Testis (tissue), 3 donors: ENCODE results near the gene PTGFR. TPM values are rescaled to one million over a fixed set of nuclear protein-coding genes. Genes with fewer than 3 reads are reported as not detected.

Experiments
- DNase-seq: peaks from one replicate; pipeline ENCODE4 v3.0.0-alpha.2; 2019
- H3K27ac ChIP-seq, 2 donors: fragments of 200-600 bp; sonication (generic); one replicate each; pipeline ENCODE4 v1.5.1; 2019
- H3K27me3 ChIP-seq: fragments of 200-600 bp; sonication (generic); one replicate; pipeline ENCODE4 v1.5.1; 2019
- H3K36me3 ChIP-seq: fragments of 200-600 bp; sonication (generic); one replicate; pipeline ENCODE4 v1.5.1; 2017; ENCODE audit warnings: low read depth; ENCODE audit errors: missing control alignments
- H3K4me1 ChIP-seq: fragments of 200-600 bp; sonication (generic); one replicate; pipeline ENCODE4 v1.5.1; 2019
- H3K4me3 ChIP-seq, 2 donors: fragments of 200-600 bp; sonication (generic); one replicate each; pipeline ENCODE4 v1.5.1; 2017 to 2019
- H3K9me3 ChIP-seq: fragments of 200-600 bp; sonication (generic); one replicate; pipeline ENCODE4 v1.5.1; 2017
- CTCF ChIP-seq, 3 experiments: fragments of 450-650 bp in 2 of 3; fragments of 200-600 bp in 1 of 3; sonication (generic) in 1 of 3; IDR thresholded peaks; one replicate each; pipeline ENCODE4 v1.5.1; 2016 to 2019; ENCODE audit warnings: antibody characterized with exemption in 3 of 3, mild to moderate bottlenecking in 2 of 3, moderate library complexity in 1 of 3
- POLR2A ChIP-seq: fragments of 450-650 bp; IDR thresholded peaks from one replicate; pipeline ENCODE4 v1.6.1; 2017; ENCODE audit warnings: antibody characterized with exemption, mild to moderate bottlenecking, moderate library complexity
- WGBS, 2 donors: methylation state at CpG; one replicate each; pipeline ENCODE4 v1.1.5; 2018; 5-methylcytosine and 5-hydroxymethylcytosine counted together
- intact Hi-C: fragments of 100-400 bp; cut with DNase I; formaldehyde crosslinking; loops from one replicate; pipeline ENCODE4 v1.15.1; 2023; ENCODE audit warnings: low total_unique reads
- polyA plus RNA-seq: library from polyadenylated mRNA; stranded (reverse); fragments of 350-450 nt; fragmentation: Illumina TruSeq; extraction: RNeasy Lipid Tissue Mini Kit (QIAGEN cat#74804); gene quantifications from one replicate; pipeline ENCODE4 v1.2.3, GENCODE V29; 2014; ENCODE audit warnings: low read depth, low replicate concordance; ENCODE audit not compliant: insufficient read depth
- total RNA-seq, 2 donors: library from RNA; depleted of rRNA; stranded (reverse); fragments of >200 nt; gene quantifications; one replicate each; pipeline ENCODE4 v1.2.3, GENCODE V29; 2016

The PTGFR gene
- total and polyA plus RNA-seq, 3 donors from 2014 or later: 0.50 to 2.9 (median 0.79) TPM

- Histone ChIP-seq H3K4me3 (no peak overlapping the region), H3K36me3 (no peaks in the 10 kb centered on the region), H3K27me3 (no peaks in the 10 kb centered on the region), H3K4me1 (no peaks in the 10 kb centered on the region), H3K27ac (no peak overlapping the region), H3K9me3 (no peaks in the 10 kb centered on the region)
- intact Hi-C loops: no loop called here
- DNase-seq: no peak
- TF ChIP-seq POLR2A (no peak), CTCF (IDR thresholded peaks at IDR 0.05) (no peak)
Observed at GRCh38 chr1:78501203-78501602, 10.4 kb downstream of the PTGFR start.

GRCh38 chr1:78511334-78511733, 20.6 kb downstream of the PTGFR start:
- no peak for TF ChIP-seq CTCF (IDR thresholded peaks at IDR 0.05)
- TF ChIP-seq POLR2A: no peak
- intact Hi-C loops: no loop called here
- 83 to 87% methylated on average over 3 of the region's 3 CpGs for WGBS, 2 donors

GRCh38 chr1:78516716-78517115, 25.9 kb downstream of the PTGFR start:
- intact Hi-C loops: no loop called here
- Histone ChIP-seq H3K4me1 (no peaks in the 10 kb centered on the region), H3K27me3 (no peaks in the 10 kb centered on the region), H3K27ac (no peak overlapping the region), H3K36me3 (no peaks in the 10 kb centered on the region), H3K9me3 (no peaks in the 10 kb centered on the region), H3K4me3 (no peak overlapping the region)
- no peak for DNase-seq
- TF ChIP-seq CTCF (IDR thresholded peaks at IDR 0.05): no peak
- TF ChIP-seq POLR2A: no peak
- 67 to 71% methylated on average over 2 of the region's 2 CpGs for WGBS, 2 donors

More at GRCh38 chr1:78511334-78511733, 20.6 kb downstream of the PTGFR start:
- Histone ChIP-seq H3K4me3 (no peak overlapping the region), H3K36me3 (no peaks in the 10 kb centered on the region), H3K27ac (no peak overlapping the region), H3K27me3 (no peaks in the 10 kb centered on the region), H3K9me3 (no peaks in the 10 kb centered on the region), H3K4me1 (no peaks in the 10 kb centered on the region)
- no peak for DNase-seq

GRCh38 chr1:78519446-78519845, 28.7 kb downstream of the PTGFR start:
- Histone ChIP-seq H3K9me3 (no peaks in the 10 kb centered on the region), H3K4me3 (no peak overlapping the region), H3K27me3 (no peaks in the 10 kb centered on the region), H3K36me3 (no peaks in the 10 kb centered on the region), H3K27ac (no peak overlapping the region), H3K4me1 (no peaks in the 10 kb centered on the region)
- WGBS, 2 donors: 89 to 91% methylated on average over 4 of the region's 4 CpGs
- TF ChIP-seq POLR2A (no peak), CTCF (IDR thresholded peaks at IDR 0.05) (no peak)
- no peak for DNase-seq
- intact Hi-C loops: no loop called here

GRCh38 chr1:78520216-78520615, 29.4 kb downstream of the PTGFR start:
- 78 to 87% methylated on average over 6 of the region's 6 CpGs for WGBS, 2 donors
- DNase-seq: no peak
- no peaks in the 10 kb centered on the region for H3K27me3 ChIP-seq

More at GRCh38 chr1:78520216-78520615, 29.4 kb downstream of the PTGFR start:
- Histone ChIP-seq H3K4me1 (no peaks in the 10 kb centered on the region), H3K9me3 (no peaks in the 10 kb centered on the region), H3K27ac (no peak overlapping the region), H3K36me3 (no peaks in the 10 kb centered on the region), H3K4me3 (no peak overlapping the region)
- intact Hi-C loops: no loop called here
- TF ChIP-seq CTCF (IDR thresholded peaks at IDR 0.05) (no peak), POLR2A (no peak)
